Tibial nerve (tissue), 4 donors: Measurements from ENCODE around the gene HNRNPUL1. TPM values are rescaled to one million over a fixed set of nuclear protein-coding genes. Genes with fewer than 3 reads are reported as not detected.

ENCODE experiments used
- DNase-seq, 2 donors: peaks; one replicate each; pipeline ENCODE4 v3.0.0-alpha.2; 2019; ENCODE audit warnings: low spot score in 2 of 2
- H3K27ac ChIP-seq, 4 donors: fragments of 200-600 bp; sonication (generic) in 3 of 4; one replicate each; pipeline ENCODE4 v1.5.1; 2017 to 2019; ENCODE audit warnings: mild to moderate bottlenecking in 1 of 4
- H3K27me3 ChIP-seq, 2 donors: fragments of 200-600 bp; sonication (generic) in 1 of 2; one replicate each; pipeline versions ENCODE4 v1.5.1 to v1.6.0; 2017 to 2019
- H3K36me3 ChIP-seq, 3 donors: fragments of 200-600 bp; sonication (generic); one replicate each; pipeline ENCODE4 v1.5.1; 2018 to 2019
- H3K4me1 ChIP-seq, 4 donors: fragments of 200-600 bp; sonication (generic) in 3 of 4; one replicate each; pipeline ENCODE4 v1.5.1; 2017 to 2019
- H3K4me3 ChIP-seq, 4 donors: fragments of 200-600 bp; sonication (generic) in 3 of 4; one replicate each; pipeline ENCODE4 v1.5.1; 2017 to 2019; ENCODE audit warnings: mild to moderate bottlenecking in 1 of 4, moderate library complexity in 1 of 4
- H3K9me3 ChIP-seq, 4 donors: fragments of 200-600 bp; sonication (generic) in 3 of 4; one replicate each; pipeline ENCODE4 v1.5.1; 2017 to 2019
- EP300 ChIP-seq, 2 donors: sonication (generic); formaldehyde crosslinking; IDR thresholded peaks; one replicate each; pipeline ENCODE4 v1.6.1; 2017; ENCODE audit warnings: antibody characterized with exemption in 2 of 2, mild to moderate bottlenecking in 1 of 2
- POLR2A ChIP-seq, 2 donors: fragments of 450-650 bp; IDR thresholded peaks; one replicate each; pipeline ENCODE4 v1.6.1; 2017; ENCODE audit warnings: antibody characterized with exemption in 2 of 2, mild to moderate bottlenecking in 2 of 2, moderate library complexity in 2 of 2
- WGBS, 2 donors: methylation state at CpG; one replicate each; pipeline ENCODE4 v1.1.5; 2018; 5-methylcytosine and 5-hydroxymethylcytosine counted together
- total RNA-seq, 4 donors: library from RNA; depleted of rRNA; stranded (reverse); fragments of >200 nt; gene quantifications; one replicate each; pipeline ENCODE4 v1.1.0, GENCODE V29; 2016
- TF ChIP-seq, protein P1 (sequence below), 5 experiments: fragments of 200-600 bp in 3 of 5; fragments of 450-650 bp in 2 of 5; sonication (generic) in 3 of 5; IDR thresholded peaks; one replicate each; pipeline ENCODE4 v1.5.1; 2016 to 2019; ENCODE audit warnings: antibody characterized with exemption in 5 of 5, mild to moderate bottlenecking in 3 of 5, moderate library complexity in 2 of 5

HNRNPUL1 gene
- total RNA-seq, 4 donors from 2014 or later: 136 to 163 (median 146) TPM

DNA sequence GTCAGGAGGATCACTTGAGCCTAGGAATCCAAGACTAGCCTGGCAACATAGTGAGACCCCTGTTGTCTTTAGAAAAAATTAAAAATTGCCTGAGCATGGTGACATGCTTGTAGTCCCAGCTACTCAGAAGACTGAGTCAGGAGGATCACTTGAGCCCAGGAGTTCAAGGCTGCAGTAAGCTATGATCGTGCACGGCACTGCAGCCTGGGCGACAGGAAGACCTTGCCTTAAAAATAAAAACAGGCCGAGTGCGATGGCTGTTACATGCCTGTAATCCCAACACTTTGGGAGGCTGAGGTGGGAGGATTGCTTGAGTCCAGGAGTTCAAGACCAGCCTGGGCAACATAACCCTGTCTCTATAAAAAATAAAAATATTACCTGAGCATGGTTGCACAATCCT lies 5.4 kb downstream of the HNRNPUL1 start:
- WGBS, 2 donors: 89 to 93% methylated on average over 5 of the region's 5 CpGs
- no peaks in the 10 kb centered on the region for H3K9me3 ChIP-seq
- peaks cover 0 to 29% (median 22%) of the 10 kb centered on the region in 4 donors for H3K4me1 ChIP-seq
- no peak for DNase-seq
- no peak overlapping the region for H3K27ac ChIP-seq
- H3K27me3 ChIP-seq: no peaks in the 10 kb centered on the region
- H3K4me3 ChIP-seq: no peak overlapping the region
- TF ChIP-seq, protein P1, sequence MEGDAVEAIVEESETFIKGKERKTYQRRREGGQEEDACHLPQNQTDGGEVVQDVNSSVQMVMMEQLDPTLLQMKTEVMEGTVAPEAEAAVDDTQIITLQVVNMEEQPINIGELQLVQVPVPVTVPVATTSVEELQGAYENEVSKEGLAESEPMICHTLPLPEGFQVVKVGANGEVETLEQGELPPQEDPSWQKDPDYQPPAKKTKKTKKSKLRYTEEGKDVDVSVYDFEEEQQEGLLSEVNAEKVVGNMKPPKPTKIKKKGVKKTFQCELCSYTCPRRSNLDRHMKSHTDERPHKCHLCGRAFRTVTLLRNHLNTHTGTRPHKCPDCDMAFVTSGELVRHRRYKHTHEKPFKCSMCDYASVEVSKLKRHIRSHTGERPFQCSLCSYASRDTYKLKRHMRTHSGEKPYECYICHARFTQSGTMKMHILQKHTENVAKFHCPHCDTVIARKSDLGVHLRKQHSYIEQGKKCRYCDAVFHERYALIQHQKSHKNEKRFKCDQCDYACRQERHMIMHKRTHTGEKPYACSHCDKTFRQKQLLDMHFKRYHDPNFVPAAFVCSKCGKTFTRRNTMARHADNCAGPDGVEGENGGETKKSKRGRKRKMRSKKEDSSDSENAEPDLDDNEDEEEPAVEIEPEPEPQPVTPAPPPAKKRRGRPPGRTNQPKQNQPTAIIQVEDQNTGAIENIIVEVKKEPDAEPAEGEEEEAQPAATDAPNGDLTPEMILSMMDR (IDR thresholded peaks at IDR 0.05): no peak
- no peak for TF ChIP-seq POLR2A (IDR thresholded peaks at IDR 0.05)
- no peak for TF ChIP-seq EP300 (IDR thresholded peaks at IDR 0.05)
- peaks cover 0 to 71% (median 57%) of the 10 kb centered on the region in 3 donors for H3K36me3 ChIP-seq

- 88 to 91% methylated on average over 6 of the region's 6 CpGs for WGBS, 2 donors
- TF ChIP-seq POLR2A (IDR thresholded peaks at IDR 0.05) (no peak), EP300 (IDR thresholded peaks at IDR 0.05) (no peak)
- TF ChIP-seq, protein P1 (IDR thresholded peaks at IDR 0.05): no peak
- Histone ChIP-seq H3K36me3 (peaks cover 0 to 100% (median 84%) of the 10 kb centered on the region in 3 donors), H3K4me1 (peaks cover 0 to under 1% (median 0%) of the 10 kb centered on the region in 4 donors), H3K9me3 (no peaks in the 10 kb centered on the region), H3K27ac (no peak overlapping the region), H3K4me3 (no peak overlapping the region), H3K27me3 (no peaks in the 10 kb centered on the region)
- no peak for DNase-seq
These were observed 8.9 kb downstream of the HNRNPUL1 start for GRCh38 chr19:41273076-41273475.

DNA sequence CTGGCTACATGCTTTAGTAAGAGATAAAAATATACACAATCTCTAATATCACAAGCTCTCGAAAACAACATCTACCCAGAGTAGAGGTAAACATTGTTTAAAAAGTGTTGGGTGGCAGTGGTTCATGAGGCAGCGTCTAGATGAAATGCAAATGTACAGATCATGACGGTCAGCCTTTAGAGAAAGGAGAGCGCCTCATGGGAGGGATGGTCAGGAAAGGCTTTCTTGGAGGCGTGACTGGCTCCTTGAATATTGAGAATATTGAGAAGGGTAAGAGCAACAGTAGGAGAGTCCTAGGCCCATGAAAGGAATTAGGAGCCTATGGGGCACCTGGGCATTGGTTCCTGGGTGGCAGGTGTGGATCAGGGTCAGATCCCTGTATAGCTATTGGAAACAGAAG lies 10.6 kb downstream of the HNRNPUL1 start:
- TF ChIP-seq EP300 (IDR thresholded peaks at IDR 0.05) (no peak), POLR2A (IDR thresholded peaks at IDR 0.05) (no peak)
- TF ChIP-seq, protein P1 (IDR thresholded peaks at IDR 0.05): no peak
- Histone ChIP-seq H3K27ac (no peak overlapping the region), H3K4me3 (no peak overlapping the region), H3K9me3 (no peaks in the 10 kb centered on the region), H3K4me1 (no peaks in the 10 kb centered on the region), H3K36me3 (peaks cover 0 to 100% (median 85%) of the 10 kb centered on the region in 3 donors), H3K27me3 (no peaks in the 10 kb centered on the region)
- no peak for DNase-seq
- WGBS, 2 donors: 91 to 92% methylated on average over 5 of the region's 5 CpGs

DNA sequence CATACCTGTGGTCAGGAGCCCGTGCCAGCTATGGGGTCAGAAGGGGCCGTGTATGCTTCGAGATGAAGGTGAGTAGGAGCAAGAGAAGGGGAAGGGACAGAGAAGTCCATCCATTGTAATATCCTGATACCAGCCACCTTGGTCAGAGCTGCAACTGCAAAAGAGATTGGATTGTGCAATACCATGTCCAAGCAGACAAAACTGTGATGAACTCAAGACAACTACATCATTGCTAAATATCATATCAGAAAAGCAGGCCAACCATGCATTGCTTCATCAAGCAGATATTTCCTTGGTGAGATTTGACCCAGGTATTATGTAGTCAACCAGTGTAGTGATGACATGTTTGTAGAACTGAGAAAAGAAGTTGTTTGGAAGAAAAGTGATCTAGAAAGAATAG lies 12.1 kb downstream of the HNRNPUL1 start:
- Histone ChIP-seq H3K4me3 (no peak overlapping the region), H3K27ac (no peak overlapping the region), H3K27me3 (no peaks in the 10 kb centered on the region), H3K9me3 (no peaks in the 10 kb centered on the region), H3K36me3 (peaks cover 0 to 100% (median 84%) of the 10 kb centered on the region in 3 donors), H3K4me1 (no peaks in the 10 kb centered on the region)
- TF ChIP-seq EP300 (IDR thresholded peaks at IDR 0.05): peak in 1 of 2 donors; percentile 24
- TF ChIP-seq POLR2A (IDR thresholded peaks at IDR 0.05): no peak
- 75 to 78% methylated on average over 3 of the region's 3 CpGs for WGBS, 2 donors
- DNase-seq: no peak

GRCh38 chr19:41278478-41278877 lies 14.3 kb downstream of the HNRNPUL1 start:
- DNase-seq: no peak
- WGBS, 2 donors: 91 to 98% methylated on average over 2 of the region's 2 CpGs
- H3K4me1 ChIP-seq: no peaks in the 10 kb centered on the region
- no peaks in the 10 kb centered on the region for H3K9me3 ChIP-seq
- TF ChIP-seq POLR2A (IDR thresholded peaks at IDR 0.05): no peak
- TF ChIP-seq, protein P1 (IDR thresholded peaks at IDR 0.05): no peak
- TF ChIP-seq EP300 (IDR thresholded peaks at IDR 0.05): no peak
- no peak overlapping the region for H3K4me3 ChIP-seq
- H3K27me3 ChIP-seq: no peaks in the 10 kb centered on the region
- peaks cover 5 to 100% (median 67%) of the 10 kb centered on the region in 3 donors for H3K36me3 ChIP-seq
- H3K27ac ChIP-seq: no peak overlapping the region
